ENCODE results near the gene MARVELD2.
A peak's percentile ranks its signal among the peaks of the same experiment; 100 is the strongest.
"Not testable (repeated sequence)": the region's sequence is repeated elsewhere in the genome, so short reads cannot be mapped to it uniquely, and the experiment has no call there.

MARVELD2 gene

DNA sequence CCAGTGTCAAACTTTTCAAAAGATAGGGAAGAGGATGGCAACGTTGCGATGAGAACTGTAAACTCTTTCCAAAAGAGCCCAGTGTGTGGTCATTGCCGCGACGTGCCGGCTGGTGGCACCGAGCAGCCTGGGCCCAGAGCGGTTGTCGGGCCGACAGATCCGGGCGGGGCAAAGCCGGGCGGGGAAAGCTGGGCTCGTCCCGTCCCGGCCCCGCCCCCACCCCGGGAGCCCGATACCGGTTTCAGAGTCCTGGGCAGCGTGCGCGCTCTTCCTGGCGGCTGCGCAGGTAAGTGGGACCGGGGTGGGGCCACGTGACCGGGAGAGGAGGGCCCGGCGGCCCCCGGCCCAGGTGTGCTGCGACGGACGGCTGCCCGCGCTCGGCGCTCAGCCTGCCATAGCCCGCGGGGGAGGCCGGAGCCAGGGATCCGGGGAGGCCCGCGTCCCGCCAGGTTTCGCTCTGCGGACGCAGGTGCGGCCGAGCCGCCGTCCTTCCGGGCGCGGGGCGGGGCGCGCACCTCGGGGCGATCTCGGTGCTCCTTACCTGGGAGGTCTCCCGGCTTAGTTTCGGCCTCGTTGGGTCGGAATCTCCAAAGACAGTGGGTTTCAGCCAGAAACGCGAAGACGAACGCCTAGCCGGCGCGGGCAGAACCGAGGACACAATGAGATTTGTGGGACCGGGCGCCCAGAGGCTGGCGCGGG, at the start of gene MARVELD2:
MARVELD2 (plus strand) TSS at position 232 of the 699 bp plus-strand sequence. CDS start 4,270 bp downstream, outside the sequence.
- H3K27me3 ChIP-seq (replicated peaks; ENCODE audit: control insufficient read depth, insufficient read depth, low read length): no peaks in the 10 kb centered on the region
- TF ChIP-seq, protein P1, sequence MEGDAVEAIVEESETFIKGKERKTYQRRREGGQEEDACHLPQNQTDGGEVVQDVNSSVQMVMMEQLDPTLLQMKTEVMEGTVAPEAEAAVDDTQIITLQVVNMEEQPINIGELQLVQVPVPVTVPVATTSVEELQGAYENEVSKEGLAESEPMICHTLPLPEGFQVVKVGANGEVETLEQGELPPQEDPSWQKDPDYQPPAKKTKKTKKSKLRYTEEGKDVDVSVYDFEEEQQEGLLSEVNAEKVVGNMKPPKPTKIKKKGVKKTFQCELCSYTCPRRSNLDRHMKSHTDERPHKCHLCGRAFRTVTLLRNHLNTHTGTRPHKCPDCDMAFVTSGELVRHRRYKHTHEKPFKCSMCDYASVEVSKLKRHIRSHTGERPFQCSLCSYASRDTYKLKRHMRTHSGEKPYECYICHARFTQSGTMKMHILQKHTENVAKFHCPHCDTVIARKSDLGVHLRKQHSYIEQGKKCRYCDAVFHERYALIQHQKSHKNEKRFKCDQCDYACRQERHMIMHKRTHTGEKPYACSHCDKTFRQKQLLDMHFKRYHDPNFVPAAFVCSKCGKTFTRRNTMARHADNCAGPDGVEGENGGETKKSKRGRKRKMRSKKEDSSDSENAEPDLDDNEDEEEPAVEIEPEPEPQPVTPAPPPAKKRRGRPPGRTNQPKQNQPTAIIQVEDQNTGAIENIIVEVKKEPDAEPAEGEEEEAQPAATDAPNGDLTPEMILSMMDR (IDR thresholded peaks at IDR 0.05; ENCODE audit: insufficient read depth, low read length, poor library complexity, severe bottlenecking): peak; percentile 38
- H3K4me3 ChIP-seq (replicated peaks; ENCODE audit: low read depth, low read length): peak within 1 kb of the TSS; percentile 69
- peak; percentile 68 for DNase-seq (ENCODE audit: extremely low read depth, insufficient read length)
- peaks cover 4% of the 10 kb centered on the region for H3K36me3 ChIP-seq (ENCODE audit: control insufficient read depth, insufficient read depth, low read length)

- TF ChIP-seq, protein P1 (IDR thresholded peaks at IDR 0.05; ENCODE audit: insufficient read depth, low read length, poor library complexity, severe bottlenecking): peak; percentile 41
- Histone ChIP-seq H3K36me3 (ENCODE audit: control insufficient read depth, insufficient read depth, low read length) (peaks cover 5% of the 10 kb centered on the region), H3K4me3 (replicated peaks; ENCODE audit: low read depth, low read length) (peak overlapping the region; percentile 82), H3K27me3 (replicated peaks; ENCODE audit: control insufficient read depth, insufficient read depth, low read length) (no peaks in the 10 kb centered on the region)
- no peak for DNase-seq (ENCODE audit: extremely low read depth, insufficient read length)
Observed at GRCh38 chr5:69367697-69368279, 47.1 kb upstream of the MARVELD2 start.

- no peak for DNase-seq (ENCODE audit: extremely low read depth, insufficient read length)
- TF ChIP-seq, protein P1 (IDR thresholded peaks at IDR 0.05; ENCODE audit: insufficient read depth, low read length, poor library complexity, severe bottlenecking): no peak
- H3K4me3 ChIP-seq (replicated peaks; ENCODE audit: low read depth, low read length): peak overlapping the region; percentile 82
Observed at GRCh38 chr5:69368458-69369339, 46.2 kb upstream of the MARVELD2 start.

DNA sequence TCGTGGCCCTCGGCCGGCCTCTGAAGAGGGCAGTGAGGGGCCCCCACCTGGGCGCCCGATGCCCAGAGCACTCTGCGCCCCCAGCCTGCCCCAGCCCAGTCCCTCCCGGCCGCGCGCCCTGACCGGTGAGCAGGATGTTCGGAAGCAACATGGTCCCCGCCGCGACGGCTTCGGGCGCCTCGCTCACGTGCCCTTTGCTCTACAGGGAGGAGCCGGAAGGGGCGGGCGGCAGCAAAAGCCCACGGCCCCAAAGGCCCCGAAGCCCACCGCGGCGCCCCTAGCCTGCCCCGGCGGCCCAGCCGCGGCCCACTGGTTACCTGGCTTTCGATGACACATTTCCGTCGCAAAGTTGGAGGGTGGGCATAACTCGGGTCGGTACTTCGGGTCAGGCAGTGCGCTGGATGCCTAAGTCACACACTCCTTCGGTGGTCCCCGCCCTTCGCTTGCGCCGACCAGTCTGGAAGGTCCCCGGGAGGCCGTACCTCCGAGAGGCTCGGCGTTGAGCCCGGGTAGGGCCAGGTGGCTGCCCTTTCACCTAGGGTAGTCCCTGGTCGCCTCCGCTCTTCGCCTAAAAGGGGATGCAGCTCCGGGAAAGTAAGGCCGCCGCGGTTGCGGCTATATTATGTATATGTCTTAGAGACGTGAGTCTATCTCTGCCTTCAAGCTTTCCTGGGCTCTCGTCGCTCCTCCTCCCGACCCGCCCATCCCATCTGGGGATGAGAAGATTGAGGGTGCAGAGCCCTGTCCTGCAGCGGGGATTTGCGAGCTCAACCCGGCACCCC, 45.4 kb upstream of the MARVELD2 start, which contains the start of the genes AK6, RAD17 and TAF9:
AK6 (minus strand) TSS at position 181 of the 782 bp plus-strand sequence; CDS start at position 151, 30 bp downstream.
RAD17 (plus strand) TSS at position 479 of the 782 bp plus-strand sequence. CDS start 2,391 bp downstream, outside the sequence.
TAF9 (minus strand) TSS at position 181 of the 782 bp plus-strand sequence. CDS start 3,783 bp downstream, outside the sequence.
- Histone ChIP-seq H3K4me3 (replicated peaks; ENCODE audit: low read depth, low read length) (peak within 1 kb of the TSS; percentile 82), H3K27me3 (replicated peaks; ENCODE audit: control insufficient read depth, insufficient read depth, low read length) (no peaks in the 10 kb centered on the region), H3K36me3 (ENCODE audit: control insufficient read depth, insufficient read depth, low read length) (peaks cover 3% of the 10 kb centered on the region)
- TF ChIP-seq, protein P1 (IDR thresholded peaks at IDR 0.05; ENCODE audit: insufficient read depth, low read length, poor library complexity, severe bottlenecking): no peak
- DNase-seq (ENCODE audit: extremely low read depth, insufficient read length): peak; percentile 97

More at GRCh38 chr5:69368458-69369339, 46.2 kb upstream of the MARVELD2 start:
- Histone ChIP-seq H3K36me3 (ENCODE audit: control insufficient read depth, insufficient read depth, low read length) (peaks cover 3% of the 10 kb centered on the region), H3K27me3 (replicated peaks; ENCODE audit: control insufficient read depth, insufficient read depth, low read length) (no peaks in the 10 kb centered on the region)

DNA sequence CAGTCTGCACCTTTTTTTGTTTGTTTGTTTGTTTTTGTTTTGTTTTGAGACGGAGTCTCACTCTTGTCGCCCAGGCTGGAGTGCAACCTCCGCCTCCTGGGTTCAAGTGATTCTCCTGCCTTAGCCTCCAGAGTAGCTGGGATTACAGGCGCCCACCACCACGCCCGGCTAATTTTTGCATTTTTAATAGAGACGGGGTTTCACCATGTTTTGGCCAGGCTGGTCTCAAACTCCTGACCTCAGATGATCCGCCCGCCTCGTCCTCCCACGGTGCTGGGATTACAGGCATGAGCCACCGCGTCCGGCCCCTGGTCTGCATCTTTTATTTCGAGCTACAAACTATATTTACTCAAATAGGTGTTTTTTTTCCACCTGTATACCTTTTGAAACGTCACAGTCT, 44.6 kb upstream of the MARVELD2 start:
- H3K36me3 ChIP-seq (ENCODE audit: control insufficient read depth, insufficient read depth, low read length); H3K27me3 ChIP-seq (replicated peaks; ENCODE audit: control insufficient read depth, insufficient read depth, low read length); DNase-seq (ENCODE audit: extremely low read depth, insufficient read length): not testable (repeated sequence)
- peak overlapping the region; percentile 82 for H3K4me3 ChIP-seq (replicated peaks; ENCODE audit: low read depth, low read length)
